ENCODE data around the gene ZFYVE9. TPM values are rescaled to one million over a fixed set of nuclear protein-coding genes. Genes with fewer than 3 reads are reported as not detected.

ZFYVE9 gene
- total and polyA plus RNA-seq, 9 of the 15 experiments (the other 6 are each of a cell fraction or from before 2014, with no cell fraction given) = 0.52 to 14.4 (median 8.9) TPM

DNA sequence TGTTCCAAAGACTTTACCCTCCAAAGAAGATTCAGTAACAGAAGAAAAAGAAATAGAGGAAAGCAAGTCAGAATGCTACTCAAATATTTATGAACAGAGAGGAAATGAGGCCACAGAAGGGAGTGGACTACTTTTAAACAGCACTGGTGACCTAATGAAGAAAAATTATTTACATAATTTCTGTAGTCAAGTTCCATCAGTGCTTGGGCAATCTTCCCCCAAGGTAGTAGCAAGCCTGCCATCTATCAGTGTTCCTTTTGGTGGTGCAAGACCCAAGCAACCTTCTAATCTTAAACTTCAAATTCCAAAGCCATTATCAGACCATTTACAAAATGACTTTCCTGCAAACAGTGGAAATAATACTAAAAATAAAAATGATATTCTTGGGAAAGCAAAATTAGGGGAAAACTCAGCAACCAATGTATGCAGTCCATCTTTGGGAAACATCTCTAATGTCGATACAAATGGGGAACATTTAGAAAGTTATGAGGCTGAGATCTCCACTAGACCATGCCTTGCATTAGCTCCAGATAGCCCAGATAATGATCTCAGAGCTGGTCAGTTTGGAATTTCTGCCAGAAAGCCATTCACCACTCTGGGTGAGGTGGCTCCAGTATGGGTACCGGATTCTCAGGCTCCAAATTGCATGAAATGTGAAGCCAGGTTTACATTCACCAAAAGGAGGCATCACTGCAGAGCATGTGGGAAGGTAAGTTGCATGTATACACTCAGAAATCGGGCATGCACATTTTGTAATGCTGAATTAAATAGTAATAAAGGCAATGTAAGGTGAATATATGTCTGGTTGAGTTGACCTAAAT is 97.2 kb downstream of the ZFYVE9 start:
- Histone ChIP-seq H2AFZ (ENCODE audit: low read depth, low read length) (no peak overlapping the region), H3K27ac (ENCODE audit: extremely low read depth, low read depth, low read length) (no peak overlapping the region), H3K9me3 (replicated peaks; ENCODE audit: control insufficient read depth, insufficient read depth, low read depth, low read length) (no peaks in the 10 kb centered on the region), H3K9me1 (ENCODE audit: control insufficient read depth, insufficient read depth, low read length) (no peaks in the 10 kb centered on the region), H4K20me1 (replicated peaks; ENCODE audit: control insufficient read depth, insufficient read depth, low read length) (no peaks in the 10 kb centered on the region), H3K79me2 (ENCODE audit: control insufficient read depth, insufficient read depth, low read length) (no peaks in the 10 kb centered on the region), H3K27me3 (ENCODE audit: control insufficient read depth in 2 of 2, insufficient read depth in 2 of 2, low read length in 2 of 2) (no peaks in the 10 kb centered on the region), H3K4me2 (ENCODE audit: insufficient read depth, low read length) (no peak overlapping the region), H3K4me3 (no peak overlapping the region), H3K9ac (ENCODE audit: insufficient read depth in 1 of 2, low read depth in 2 of 2, low read length in 2 of 2) (no peak overlapping the region), H3K36me3 (ENCODE audit: control insufficient read depth, insufficient read depth, low read length) (no peaks in the 10 kb centered on the region), H3K4me1 (replicated peaks in 1 of 2; ENCODE audit: control insufficient read depth in 2 of 2, insufficient read depth in 2 of 2, low read length in 2 of 2) (peaks cover 0 to 23% of the 10 kb centered on the region in 2 experiments; a peak in 2 of 5 replicates)
- FAIRE-seq = no peak
- CTCF ChIA-PET (ENCODE audit: low intra/inter-chr PET ratio) = no interaction called here
- POLR2A ChIA-PET = interaction anchor here (1.0 kb wide), 1 partner anchor 12 kb away, joined by 3 read pairs; no protein-coding TSS in a partner anchor
- in situ Hi-C loops (cut with MboI) (no loop called here), intact Hi-C loops (cut with micrococcal nuclease) (no loop called here)
- ATAC-seq = no peak
- WGBS (ENCODE audit: insufficient coverage, low coverage, missing lambda C conversion rate) = 66% methylated on average over 3 of the region's 3 CpGs
- BruUV-seq (replicated peaks) = no TSS peak
- DNase-seq (ENCODE audit: extremely low read depth in 1 of 4, low spot score in 3 of 4) = no peak
- TF ChIP-seq JUND (IDR thresholded peaks at IDR 0.05; ENCODE audit: borderline replicate concordance, low read depth, low read length) (no peak), JUND (tag; IDR thresholded peaks at IDR 0.05; ENCODE audit: borderline replicate concordance, low read depth, low read length) (peak; percentile 65; the same call in 1 of the 3 replicates), GTF3C2 (IDR thresholded peaks at IDR 0.05; ENCODE audit: borderline replicate concordance, extremely low read depth, insufficient read length) (no peak), ZNF124 (CRISPR knock-in tag; IDR thresholded peaks at IDR 0.05) (no peak), ZNF76 (CRISPR knock-in tag; IDR thresholded peaks at IDR 0.05; ENCODE audit: borderline replicate concordance) (no peak)
- TF ChIP-seq, protein P1, sequence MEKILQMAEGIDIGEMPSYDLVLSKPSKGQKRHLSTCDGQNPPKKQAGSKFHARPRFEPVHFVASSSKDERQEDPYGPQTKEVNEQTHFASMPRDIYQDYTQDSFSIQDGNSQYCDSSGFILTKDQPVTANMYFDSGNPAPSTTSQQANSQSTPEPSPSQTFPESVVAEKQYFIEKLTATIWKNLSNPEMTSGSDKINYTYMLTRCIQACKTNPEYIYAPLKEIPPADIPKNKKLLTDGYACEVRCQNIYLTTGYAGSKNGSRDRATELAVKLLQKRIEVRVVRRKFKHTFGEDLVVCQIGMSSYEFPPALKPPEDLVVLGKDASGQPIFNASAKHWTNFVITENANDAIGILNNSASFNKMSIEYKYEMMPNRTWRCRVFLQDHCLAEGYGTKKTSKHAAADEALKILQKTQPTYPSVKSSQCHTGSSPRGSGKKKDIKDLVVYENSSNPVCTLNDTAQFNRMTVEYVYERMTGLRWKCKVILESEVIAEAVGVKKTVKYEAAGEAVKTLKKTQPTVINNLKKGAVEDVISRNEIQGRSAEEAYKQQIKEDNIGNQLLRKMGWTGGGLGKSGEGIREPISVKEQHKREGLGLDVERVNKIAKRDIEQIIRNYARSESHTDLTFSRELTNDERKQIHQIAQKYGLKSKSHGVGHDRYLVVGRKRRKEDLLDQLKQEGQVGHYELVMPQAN (IDR thresholded peaks at IDR 0.05; ENCODE audit: borderline replicate concordance) = no peak

Measured in K562 (cell line).